Fibroblast of villous mesenchyme (primary cell): ENCODE results near the gene HM13. TPM values are rescaled to one million over a fixed set of nuclear protein-coding genes. Genes with fewer than 3 reads are reported as not detected.
A peak's percentile ranks its signal among the peaks of the same experiment; 100 is the strongest.
"Not testable (repeated sequence)": the region's sequence is repeated elsewhere in the genome, so short reads cannot be mapped to it uniquely, and the experiment has no call there.

Experiments
- DNase-seq: peaks from one replicate; pipeline ENCODE4 v3.0.0-alpha.2; 2010; ENCODE audit warnings: low read depth
- H3K4me3 ChIP-seq: 2 replicates; pipeline ENCODE4 v1.5.1; 2011; ENCODE audit warnings: low read depth, mild to moderate bottlenecking, low read length
- total RNA-seq: library from RNA; depleted of rRNA; stranded (reverse); fragments of >200 nt; gene quantifications from 2 replicates; pipeline ENCODE4 v1.2.3, GENCODE V29; 2012
- TF ChIP-seq, protein P1 (sequence below): IDR thresholded peaks from 2 replicates; pipeline ENCODE4 v1.5.1; 2012; ENCODE audit warnings: low read depth, mild to moderate bottlenecking, low read length; ENCODE audit not compliant: insufficient read depth

The HM13 gene
- total RNA-seq, 1 donor = 91.1 TPM

DNA sequence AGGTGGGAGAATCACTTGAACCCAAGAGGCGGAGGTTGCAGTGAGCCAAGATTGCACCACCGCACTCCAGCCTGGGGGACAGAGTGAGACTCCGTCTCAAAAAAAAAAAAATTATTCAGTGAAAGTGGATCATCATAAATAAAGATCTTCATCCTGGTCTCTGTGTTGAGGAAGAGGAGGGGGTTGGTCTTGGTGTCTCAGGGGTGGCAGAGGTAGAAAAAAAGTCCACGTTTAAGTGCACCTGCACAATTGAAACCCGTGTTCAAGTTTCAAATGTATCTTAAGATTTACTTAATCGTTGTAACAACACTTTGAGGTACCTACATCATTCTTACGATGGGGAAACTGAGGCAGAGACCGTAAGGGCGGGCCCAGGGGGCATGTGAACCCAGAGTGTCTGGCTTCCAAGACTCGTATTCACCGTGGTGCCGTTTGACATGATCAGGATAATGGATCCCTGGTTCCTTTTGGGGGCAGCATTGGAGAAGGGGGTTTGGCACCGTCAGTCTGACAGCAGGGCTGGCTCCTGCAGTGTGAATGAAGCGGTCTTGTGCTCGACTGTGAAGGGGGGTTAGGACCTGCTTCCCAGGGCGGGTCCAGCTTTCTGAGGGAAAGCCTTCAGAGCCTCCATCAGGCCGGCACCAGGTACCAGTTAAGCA is 57.9 kb downstream of the HM13 start:
- peak overlapping the region; percentile 42 for H3K4me3 ChIP-seq
- TF ChIP-seq, protein P1, sequence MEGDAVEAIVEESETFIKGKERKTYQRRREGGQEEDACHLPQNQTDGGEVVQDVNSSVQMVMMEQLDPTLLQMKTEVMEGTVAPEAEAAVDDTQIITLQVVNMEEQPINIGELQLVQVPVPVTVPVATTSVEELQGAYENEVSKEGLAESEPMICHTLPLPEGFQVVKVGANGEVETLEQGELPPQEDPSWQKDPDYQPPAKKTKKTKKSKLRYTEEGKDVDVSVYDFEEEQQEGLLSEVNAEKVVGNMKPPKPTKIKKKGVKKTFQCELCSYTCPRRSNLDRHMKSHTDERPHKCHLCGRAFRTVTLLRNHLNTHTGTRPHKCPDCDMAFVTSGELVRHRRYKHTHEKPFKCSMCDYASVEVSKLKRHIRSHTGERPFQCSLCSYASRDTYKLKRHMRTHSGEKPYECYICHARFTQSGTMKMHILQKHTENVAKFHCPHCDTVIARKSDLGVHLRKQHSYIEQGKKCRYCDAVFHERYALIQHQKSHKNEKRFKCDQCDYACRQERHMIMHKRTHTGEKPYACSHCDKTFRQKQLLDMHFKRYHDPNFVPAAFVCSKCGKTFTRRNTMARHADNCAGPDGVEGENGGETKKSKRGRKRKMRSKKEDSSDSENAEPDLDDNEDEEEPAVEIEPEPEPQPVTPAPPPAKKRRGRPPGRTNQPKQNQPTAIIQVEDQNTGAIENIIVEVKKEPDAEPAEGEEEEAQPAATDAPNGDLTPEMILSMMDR = no peak

GRCh38 chr20:31572701-31573554 is 58.7 kb downstream of the HM13 start:
- H3K4me3 ChIP-seq = peak overlapping the region; percentile 77
- TF ChIP-seq, protein P1 = no peak
- DNase-seq = peak; percentile 99

More for the DNA sequence above, 57.9 kb downstream of the HM13 start:
- DNase-seq = no peak

DNA sequence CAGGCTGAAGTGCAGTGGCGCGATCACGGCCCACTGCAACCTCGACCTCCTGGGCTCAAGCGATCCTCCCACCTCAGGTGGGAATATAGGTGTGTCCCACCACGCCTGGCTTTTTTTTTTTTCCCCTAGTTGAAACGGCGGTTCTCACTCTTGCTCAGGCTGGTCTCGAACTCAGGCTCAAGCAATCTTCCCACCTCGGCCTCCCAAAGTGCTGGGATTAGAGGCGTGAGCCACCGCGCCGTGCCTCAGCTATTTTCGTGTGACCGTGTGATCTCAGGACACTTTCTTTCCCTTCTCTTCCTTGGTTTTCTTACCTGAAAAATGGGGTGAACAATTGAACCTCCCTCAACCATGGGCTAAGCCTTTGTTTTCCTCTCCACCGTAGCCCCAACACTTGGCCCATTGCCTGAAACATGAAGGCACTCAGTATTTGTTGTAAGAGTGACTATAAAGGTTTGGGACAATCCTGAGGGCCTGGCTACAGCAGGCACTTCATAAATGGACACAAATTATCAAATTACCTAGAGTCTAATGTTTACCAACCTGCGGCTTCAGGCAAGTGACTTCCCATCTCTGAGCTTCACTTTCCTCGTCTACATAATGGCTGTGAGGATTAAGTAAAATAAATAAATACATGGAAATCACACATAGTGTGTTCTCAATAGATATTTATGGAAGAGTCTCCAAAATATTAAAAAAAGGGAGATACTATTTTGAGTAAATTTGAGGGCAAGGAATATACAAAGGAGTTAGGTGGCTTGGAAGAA is 59.5 kb downstream of the HM13 start:
- peak; percentile 24 for DNase-seq
- TF ChIP-seq, protein P1 = no peak
- peak overlapping the region; percentile 77 for H3K4me3 ChIP-seq

DNA sequence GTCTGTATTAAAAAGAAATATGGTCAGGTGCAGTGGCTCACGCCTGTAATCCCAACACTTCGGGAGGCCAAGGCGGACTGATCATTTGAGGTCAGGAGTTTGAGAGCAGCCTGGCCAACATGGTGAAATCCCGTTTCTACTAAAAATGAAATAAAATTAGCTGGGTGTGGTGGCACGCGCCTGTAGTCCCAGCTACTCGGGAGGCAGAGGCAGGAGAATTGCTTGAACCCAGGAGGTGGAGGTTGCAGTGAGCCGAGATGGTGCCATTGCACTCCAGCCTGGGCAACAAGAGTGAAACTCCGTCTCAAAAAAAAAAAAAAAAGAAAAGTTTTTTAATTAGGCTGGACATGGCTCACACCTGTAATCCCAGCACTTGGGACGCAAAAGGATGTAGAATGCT is 60.7 kb downstream of the HM13 start:
- DNase-seq, H3K4me3 ChIP-seq: not testable (repeated sequence)

DNA sequence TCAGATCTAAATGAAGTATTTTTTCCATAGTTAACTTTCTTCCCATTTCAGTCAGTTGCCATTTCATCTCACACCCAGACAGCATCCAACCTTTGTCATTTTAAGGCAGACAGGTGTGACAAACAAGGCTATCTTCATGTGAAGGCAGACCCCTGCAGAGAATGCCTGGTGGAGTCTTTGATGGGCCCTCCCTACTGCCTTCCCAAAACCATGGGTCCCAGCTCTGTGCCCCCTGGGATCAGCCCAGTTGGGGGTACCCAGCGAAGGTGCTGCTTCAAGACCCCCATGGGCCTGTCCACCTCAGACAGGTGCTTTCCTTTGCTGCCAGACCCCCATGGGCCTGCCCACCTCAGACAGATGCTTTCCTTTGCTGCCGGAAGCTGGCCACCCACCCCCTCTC is 62.5 kb downstream of the HM13 start:
- no peak for DNase-seq
- no peak overlapping the region for H3K4me3 ChIP-seq
- TF ChIP-seq, protein P1 = no peak

DNA sequence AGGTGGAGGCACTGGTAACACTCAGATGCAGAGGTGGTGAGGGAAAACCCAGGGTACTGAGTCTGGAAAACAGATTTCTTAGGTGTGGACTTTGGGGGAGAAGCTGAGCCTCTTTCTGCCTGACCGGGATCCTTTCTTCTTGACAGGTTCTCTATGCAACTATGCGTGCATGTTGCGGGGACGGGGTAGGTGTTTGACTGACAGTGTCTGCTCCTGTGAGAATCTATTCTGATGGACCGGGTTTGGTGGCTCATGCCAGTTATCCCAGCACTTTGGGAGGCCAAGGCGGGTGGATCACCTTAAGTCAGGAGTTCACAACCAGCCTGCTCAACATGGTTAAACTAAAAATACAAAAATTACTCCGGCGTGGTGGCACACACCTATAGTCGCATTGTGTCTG is 63.0 kb downstream of the HM13 start:
- H3K4me3 ChIP-seq = no peak overlapping the region
- TF ChIP-seq, protein P1 = no peak
- no peak for DNase-seq
